ENCODE results near the gene FLNB. TPM values are rescaled to one million over a fixed set of nuclear protein-coding genes. Genes with fewer than 3 reads are reported as not detected.

FLNB gene
- total RNA-seq, 1 donor from 2014 or later = 83.3 TPM

DNA sequence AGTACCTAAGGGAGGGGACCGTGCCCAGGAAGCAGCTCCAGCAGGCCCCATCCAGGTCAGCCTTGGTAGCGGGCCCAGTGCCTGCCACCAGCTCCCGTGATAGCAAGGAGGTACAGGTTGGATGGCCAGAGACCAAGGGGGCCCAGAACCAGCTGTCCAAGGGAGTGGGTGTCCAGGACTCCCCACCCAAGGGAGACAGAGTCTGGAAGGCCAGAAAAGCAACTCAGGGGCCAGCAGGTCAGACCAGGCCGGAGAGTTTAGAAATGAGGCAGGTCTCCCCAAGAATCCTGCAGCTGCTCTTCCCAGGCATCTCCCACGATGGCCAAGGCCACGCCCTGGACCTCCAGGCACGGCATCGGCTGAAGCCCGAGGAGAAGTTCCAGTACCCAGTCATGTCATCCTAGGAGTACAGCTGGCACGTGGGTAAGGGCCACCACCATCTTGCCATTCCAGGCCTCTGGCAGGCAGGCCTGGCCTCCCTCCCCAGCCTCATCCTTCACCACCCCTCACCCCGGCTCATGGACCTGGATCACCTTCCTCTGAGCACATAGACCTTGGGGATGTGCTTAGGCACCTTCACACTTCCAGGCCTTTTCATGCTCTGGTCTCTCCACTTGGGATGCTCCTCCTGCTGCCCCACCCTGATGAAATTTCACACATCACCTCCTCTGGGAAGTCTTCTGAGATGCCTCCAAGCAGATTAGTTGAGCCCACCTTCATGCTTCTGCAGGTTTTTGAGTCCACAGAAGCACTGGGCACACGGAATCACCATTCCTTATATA, 172.1 kb downstream of the FLNB start:
- no peaks in the 10 kb centered on the region for H3K9me3 ChIP-seq
- TF ChIP-seq, protein P1, sequence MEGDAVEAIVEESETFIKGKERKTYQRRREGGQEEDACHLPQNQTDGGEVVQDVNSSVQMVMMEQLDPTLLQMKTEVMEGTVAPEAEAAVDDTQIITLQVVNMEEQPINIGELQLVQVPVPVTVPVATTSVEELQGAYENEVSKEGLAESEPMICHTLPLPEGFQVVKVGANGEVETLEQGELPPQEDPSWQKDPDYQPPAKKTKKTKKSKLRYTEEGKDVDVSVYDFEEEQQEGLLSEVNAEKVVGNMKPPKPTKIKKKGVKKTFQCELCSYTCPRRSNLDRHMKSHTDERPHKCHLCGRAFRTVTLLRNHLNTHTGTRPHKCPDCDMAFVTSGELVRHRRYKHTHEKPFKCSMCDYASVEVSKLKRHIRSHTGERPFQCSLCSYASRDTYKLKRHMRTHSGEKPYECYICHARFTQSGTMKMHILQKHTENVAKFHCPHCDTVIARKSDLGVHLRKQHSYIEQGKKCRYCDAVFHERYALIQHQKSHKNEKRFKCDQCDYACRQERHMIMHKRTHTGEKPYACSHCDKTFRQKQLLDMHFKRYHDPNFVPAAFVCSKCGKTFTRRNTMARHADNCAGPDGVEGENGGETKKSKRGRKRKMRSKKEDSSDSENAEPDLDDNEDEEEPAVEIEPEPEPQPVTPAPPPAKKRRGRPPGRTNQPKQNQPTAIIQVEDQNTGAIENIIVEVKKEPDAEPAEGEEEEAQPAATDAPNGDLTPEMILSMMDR (IDR thresholded peaks at IDR 0.05) = no peak
- peaks cover 28% of the 10 kb centered on the region for H3K4me1 ChIP-seq
- no peaks in the 10 kb centered on the region for H3K27me3 ChIP-seq (ENCODE audit: low read depth)
- intact Hi-C loops (cut with DNase I) = no loop called here
- no peak overlapping the region for H3K27ac ChIP-seq
- no peak for ATAC-seq
- no peaks in the 10 kb centered on the region for H3K36me3 ChIP-seq
- no peak for DNase-seq
- no peak overlapping the region for H3K4me3 ChIP-seq

DNA sequence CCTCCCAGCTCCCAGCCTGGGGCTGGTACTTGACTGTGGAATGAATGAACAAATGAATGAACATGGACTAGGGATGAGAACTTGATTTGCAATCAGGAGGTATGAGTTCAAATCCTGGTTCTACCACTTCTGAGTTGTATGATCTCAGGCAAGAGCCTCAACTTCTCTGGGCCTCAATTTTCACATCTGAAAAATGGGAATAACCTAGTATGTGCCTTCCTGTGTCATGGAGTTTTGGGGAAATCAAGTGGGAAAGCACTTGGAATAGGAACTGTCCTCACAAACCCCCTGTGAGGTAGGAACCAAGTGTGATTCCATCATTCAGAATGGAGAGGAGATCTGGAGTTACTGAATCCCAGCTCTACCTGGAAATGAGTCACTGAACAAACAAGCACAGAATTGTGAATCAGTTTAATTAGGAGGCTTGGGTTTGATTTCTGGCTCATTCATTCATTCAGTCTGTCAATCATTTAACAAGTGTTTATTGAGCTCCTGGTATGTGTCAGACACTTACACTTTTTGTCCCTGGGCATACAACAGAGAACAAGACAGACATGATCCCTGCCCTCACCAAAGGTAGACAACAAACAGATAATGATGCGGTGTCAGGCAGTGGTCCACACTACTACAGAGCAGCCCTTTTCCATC, 172.8 kb downstream of the FLNB start:
- H3K4me1 ChIP-seq = peaks cover 20% of the 10 kb centered on the region
- no peak overlapping the region for H3K27ac ChIP-seq
- TF ChIP-seq, protein P1 (IDR thresholded peaks at IDR 0.05) = no peak
- H3K4me3 ChIP-seq = no peak overlapping the region
- intact Hi-C loops (cut with DNase I) = no loop called here
- no peaks in the 10 kb centered on the region for H3K9me3 ChIP-seq
- DNase-seq (no peak), ATAC-seq (no peak)
- no peaks in the 10 kb centered on the region for H3K27me3 ChIP-seq (ENCODE audit: low read depth)
- H3K36me3 ChIP-seq = no peaks in the 10 kb centered on the region

DNA sequence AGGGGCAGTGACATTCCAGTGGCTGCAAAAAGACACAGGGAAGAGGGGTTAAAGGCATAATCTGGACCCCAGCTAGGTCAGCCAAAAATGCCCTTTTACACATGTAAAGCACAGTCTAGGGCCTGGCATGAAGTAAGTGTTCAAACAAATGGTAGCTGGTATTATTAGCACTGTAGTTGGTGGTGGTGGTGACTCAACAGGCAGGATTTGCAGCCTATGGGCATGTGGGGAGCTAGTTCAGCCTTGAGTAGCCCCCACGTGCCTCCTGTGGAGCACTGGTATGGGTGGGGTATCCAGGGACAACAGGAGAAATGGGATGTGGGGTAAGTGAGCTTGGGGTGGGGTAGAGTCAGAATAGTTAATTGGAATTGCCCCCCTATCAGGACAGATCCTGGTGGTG, 175.0 kb downstream of the FLNB start:
- H3K27me3 ChIP-seq (ENCODE audit: low read depth) = no peaks in the 10 kb centered on the region
- no peaks in the 10 kb centered on the region for H3K36me3 ChIP-seq
- ATAC-seq (no peak), DNase-seq (no peak)
- intact Hi-C loops (cut with DNase I) = no loop called here
- TF ChIP-seq, protein P1 (IDR thresholded peaks at IDR 0.05) = no peak
- peaks cover 8% of the 10 kb centered on the region for H3K4me1 ChIP-seq
- H3K4me3 ChIP-seq = no peak overlapping the region
- H3K27ac ChIP-seq = no peak overlapping the region
- no peaks in the 10 kb centered on the region for H3K9me3 ChIP-seq

DNA sequence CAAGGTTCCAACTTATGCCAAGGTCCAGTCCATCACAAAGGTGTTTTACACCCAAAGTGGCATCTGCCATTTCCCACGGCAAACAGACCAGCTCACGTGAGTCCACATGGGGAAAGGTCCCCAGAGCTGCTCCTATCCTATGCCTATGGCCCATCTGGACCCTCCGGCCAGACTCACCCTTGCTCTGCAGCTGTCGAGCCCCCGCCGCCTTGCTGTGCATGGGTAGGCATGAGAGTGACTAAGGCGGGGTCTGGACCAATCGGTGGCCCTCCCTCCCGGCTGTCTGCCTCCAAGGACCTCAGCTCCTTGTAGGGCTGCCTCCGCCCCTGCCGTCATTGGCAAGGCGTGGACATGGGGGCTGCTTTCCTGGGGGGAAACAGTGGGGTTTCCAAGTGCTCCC, 175.7 kb downstream of the FLNB start:
- intact Hi-C loops (cut with DNase I) = no loop called here
- Histone ChIP-seq H3K36me3 (no peaks in the 10 kb centered on the region), H3K9me3 (no peaks in the 10 kb centered on the region), H3K4me1 (peaks cover 12% of the 10 kb centered on the region), H3K27ac (no peak overlapping the region), H3K4me3 (no peak overlapping the region), H3K27me3 (ENCODE audit: low read depth) (no peaks in the 10 kb centered on the region)
- TF ChIP-seq, protein P1 (IDR thresholded peaks at IDR 0.05) = no peak
- DNase-seq (no peak), ATAC-seq (no peak)

DNA sequence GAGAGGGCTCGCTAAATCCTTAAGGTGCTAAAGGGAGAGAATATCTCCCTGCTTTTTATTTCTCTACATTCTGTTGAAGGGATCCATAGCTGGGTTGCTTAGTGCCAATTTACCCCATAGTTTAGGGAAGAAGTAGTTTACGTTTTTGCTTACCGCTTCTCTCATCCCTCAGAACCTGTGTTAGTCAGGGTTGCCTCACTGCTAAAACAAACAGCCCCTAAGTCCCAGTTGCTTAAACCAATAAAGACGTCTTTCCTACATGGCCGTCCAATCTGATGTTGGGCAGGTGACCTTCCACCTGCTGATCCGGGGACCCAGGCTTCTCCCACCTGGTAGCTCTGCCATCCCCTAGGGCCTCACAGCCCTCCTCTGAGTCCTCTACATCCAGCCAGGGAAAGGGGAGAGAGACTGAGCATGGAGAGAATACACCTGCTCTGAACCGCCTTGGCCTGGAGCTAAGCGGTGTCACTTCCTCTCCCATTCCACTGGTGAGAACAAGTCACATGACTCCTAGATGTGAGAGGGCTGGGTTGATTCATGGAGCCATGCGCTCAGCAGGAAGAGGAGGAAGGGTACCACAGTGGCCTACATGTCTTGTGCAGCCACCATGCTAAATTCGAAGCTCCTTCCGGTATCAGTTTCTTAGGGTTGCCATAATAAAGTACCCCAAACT, 176.2 kb downstream of the FLNB start:
- TF ChIP-seq, protein P1 (IDR thresholded peaks at IDR 0.05) = no peak
- ATAC-seq (no peak), DNase-seq (no peak)
- intact Hi-C loops (cut with DNase I) = no loop called here
- Histone ChIP-seq H3K4me3 (no peak overlapping the region), H3K27me3 (ENCODE audit: low read depth) (no peaks in the 10 kb centered on the region), H3K4me1 (peaks cover 16% of the 10 kb centered on the region), H3K9me3 (no peaks in the 10 kb centered on the region), H3K27ac (no peak overlapping the region), H3K36me3 (no peaks in the 10 kb centered on the region)

All from lower lobe of right lung (tissue), 2 donors.